ENCODE results near the gene SLCO1B1. TPM values are rescaled to one million over a fixed set of nuclear protein-coding genes. Genes with fewer than 3 reads are reported as not detected.
"Not testable (repeated sequence)": the region's sequence is repeated elsewhere in the genome, so short reads cannot be mapped to it uniquely, and the experiment has no call there.

SLCO1B1 gene
- total RNA-seq (not detected in 2 replicates), polyA plus RNA-seq (not detected in 2 replicates), polyA minus RNA-seq (ENCODE audit: low replicate concordance) (not detected in 2 replicates)
- not detected in 2 replicates for polyA plus RNA-seq (2012)

GRCh38 chr12:21130998-21131397 is at the start of gene SLCO1B1:
Gene SLCO1B1, plus strand, starts transcription at chr12:21131194. Its CDS starts 10,381 bp downstream, at chr12:21141575.
- Histone ChIP-seq H3K27ac (ENCODE audit: insufficient read depth, low read length) (no peak within 1 kb of the TSS), H3K4me2 (ENCODE audit: extremely low read depth, insufficient read depth, low read length) (no peak within 1 kb of the TSS), H3K9me3 (ENCODE audit: control insufficient read depth, insufficient read depth, low read depth, low read length) (no peaks in the 10 kb centered on the region), H3K4me1 (ENCODE audit: control insufficient read depth, extremely low read depth, insufficient read depth, low read length) (no peaks in the 10 kb centered on the region), H3K9ac (ENCODE audit: insufficient read depth, low read length) (no peak within 1 kb of the TSS), H2AFZ (ENCODE audit: low read length) (no peak within 1 kb of the TSS), H4K20me1 (ENCODE audit: control insufficient read depth, extremely low read depth, insufficient read depth, low read length) (no peaks in the 10 kb centered on the region), H3K36me3 (ENCODE audit: control insufficient read depth, insufficient read depth, low read length) (no peaks in the 10 kb centered on the region), H3K4me3 (replicated peaks in 1 of 4; ENCODE audit: control extremely low read depth in 1 of 4, insufficient read depth in 1 of 4, low read depth in 3 of 4, low read length in 4 of 4) (no peak within 1 kb of the TSS), H3K79me2 (ENCODE audit: control insufficient read depth, insufficient read depth, low read length) (no peaks in the 10 kb centered on the region), H3K27me3 (ENCODE audit: control insufficient read depth, insufficient read depth, low read length) (no peaks in the 10 kb centered on the region)
- TF ChIP-seq, protein P1, sequence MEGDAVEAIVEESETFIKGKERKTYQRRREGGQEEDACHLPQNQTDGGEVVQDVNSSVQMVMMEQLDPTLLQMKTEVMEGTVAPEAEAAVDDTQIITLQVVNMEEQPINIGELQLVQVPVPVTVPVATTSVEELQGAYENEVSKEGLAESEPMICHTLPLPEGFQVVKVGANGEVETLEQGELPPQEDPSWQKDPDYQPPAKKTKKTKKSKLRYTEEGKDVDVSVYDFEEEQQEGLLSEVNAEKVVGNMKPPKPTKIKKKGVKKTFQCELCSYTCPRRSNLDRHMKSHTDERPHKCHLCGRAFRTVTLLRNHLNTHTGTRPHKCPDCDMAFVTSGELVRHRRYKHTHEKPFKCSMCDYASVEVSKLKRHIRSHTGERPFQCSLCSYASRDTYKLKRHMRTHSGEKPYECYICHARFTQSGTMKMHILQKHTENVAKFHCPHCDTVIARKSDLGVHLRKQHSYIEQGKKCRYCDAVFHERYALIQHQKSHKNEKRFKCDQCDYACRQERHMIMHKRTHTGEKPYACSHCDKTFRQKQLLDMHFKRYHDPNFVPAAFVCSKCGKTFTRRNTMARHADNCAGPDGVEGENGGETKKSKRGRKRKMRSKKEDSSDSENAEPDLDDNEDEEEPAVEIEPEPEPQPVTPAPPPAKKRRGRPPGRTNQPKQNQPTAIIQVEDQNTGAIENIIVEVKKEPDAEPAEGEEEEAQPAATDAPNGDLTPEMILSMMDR (conservative IDR thresholded peaks at IDR 0.05 in 1 of 2, IDR thresholded peaks at IDR 0.05 in 1 of 2; ENCODE audit: low read depth in 1 of 2, low read length in 2 of 2): no peak
- TF ChIP-seq EZH2 (IDR thresholded peaks at IDR 0.05; ENCODE audit: low read length, missing control alignments): no peak
- no peak for DNase-seq (ENCODE audit: low read depth in 2 of 2)

- not testable (repeated sequence) for H3K27ac ChIP-seq (ENCODE audit: insufficient read depth, low read length); H3K4me3 ChIP-seq (replicated peaks in 1 of 4; ENCODE audit: control extremely low read depth in 1 of 4, insufficient read depth in 1 of 4, low read depth in 3 of 4, low read length in 4 of 4); H3K9ac ChIP-seq (ENCODE audit: insufficient read depth, low read length); H4K20me1 ChIP-seq (ENCODE audit: control insufficient read depth, extremely low read depth, insufficient read depth, low read length); H3K79me2 ChIP-seq (ENCODE audit: control insufficient read depth, insufficient read depth, low read length); H3K36me3 ChIP-seq (ENCODE audit: control insufficient read depth, insufficient read depth, low read length); H3K4me2 ChIP-seq (ENCODE audit: extremely low read depth, insufficient read depth, low read length); H3K4me1 ChIP-seq (ENCODE audit: control insufficient read depth, extremely low read depth, insufficient read depth, low read length); H3K9me3 ChIP-seq (ENCODE audit: control insufficient read depth, insufficient read depth, low read depth, low read length); H2AFZ ChIP-seq (ENCODE audit: low read length); DNase-seq (ENCODE audit: low read depth in 2 of 2); H3K27me3 ChIP-seq (ENCODE audit: control insufficient read depth, insufficient read depth, low read length)
Observed at GRCh38 chr12:21084753-21085152, 46.2 kb upstream of the SLCO1B1 start.

DNA sequence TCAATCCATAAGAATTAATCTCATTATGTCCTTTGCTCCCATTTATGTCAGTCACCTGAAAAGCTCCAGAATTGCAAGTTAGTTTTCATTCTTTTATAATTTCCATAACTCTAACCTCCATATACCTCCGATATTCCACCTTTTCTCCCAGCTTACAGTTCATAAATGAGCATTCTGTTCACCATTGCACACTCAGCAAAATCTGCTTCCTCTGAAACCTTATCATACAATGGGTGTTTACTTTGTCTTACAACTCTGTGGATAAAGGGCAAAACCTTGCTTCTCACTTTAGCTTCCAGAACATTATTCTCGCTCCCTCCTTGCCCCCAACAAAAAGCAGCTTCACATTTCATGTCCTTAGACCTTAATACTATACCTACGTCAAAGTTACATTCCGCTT is 19.3 kb upstream of the SLCO1B1 start:
- TF ChIP-seq EZH2 (IDR thresholded peaks at IDR 0.05; ENCODE audit: low read length, missing control alignments): no peak
- TF ChIP-seq, protein P1 (conservative IDR thresholded peaks at IDR 0.05 in 1 of 2, IDR thresholded peaks at IDR 0.05 in 1 of 2; ENCODE audit: low read depth in 1 of 2, low read length in 2 of 2): no peak
- H3K9me3 ChIP-seq (ENCODE audit: control insufficient read depth, insufficient read depth, low read depth, low read length): no peaks in the 10 kb centered on the region
- no peak overlapping the region for H3K4me3 ChIP-seq (replicated peaks in 1 of 4; ENCODE audit: control extremely low read depth in 1 of 4, insufficient read depth in 1 of 4, low read depth in 3 of 4, low read length in 4 of 4)
- H3K4me2 ChIP-seq (ENCODE audit: extremely low read depth, insufficient read depth, low read length): no peak overlapping the region
- H3K36me3 ChIP-seq (ENCODE audit: control insufficient read depth, insufficient read depth, low read length): no peaks in the 10 kb centered on the region
- no peak overlapping the region for H3K27ac ChIP-seq (ENCODE audit: insufficient read depth, low read length)
- DNase-seq (ENCODE audit: low read depth in 2 of 2): no peak
- no peak overlapping the region for H2AFZ ChIP-seq (ENCODE audit: low read length)
- no peaks in the 10 kb centered on the region for H4K20me1 ChIP-seq (ENCODE audit: control insufficient read depth, extremely low read depth, insufficient read depth, low read length)
- H3K27me3 ChIP-seq (ENCODE audit: control insufficient read depth, insufficient read depth, low read length): no peaks in the 10 kb centered on the region
- H3K4me1 ChIP-seq (ENCODE audit: control insufficient read depth, extremely low read depth, insufficient read depth, low read length): no peaks in the 10 kb centered on the region
- no peaks in the 10 kb centered on the region for H3K79me2 ChIP-seq (ENCODE audit: control insufficient read depth, insufficient read depth, low read length)
- no peak overlapping the region for H3K9ac ChIP-seq (ENCODE audit: insufficient read depth, low read length)
